Activated CD4-positive, alpha-beta T cell treated with anti-CD3 and anti-CD28 coated beads for 36 hours (primary cell): ENCODE results near the gene LSAMP. TPM values are rescaled to one million over a fixed set of nuclear protein-coding genes. Genes with fewer than 3 reads are reported as not detected.

Experiments
- ATAC-seq: fragments of 200-7000 bp; cut with Tn5 transposase; one replicate; pipeline ENCODE4 v1.10.0; 2021; ENCODE audit warnings: mild to moderate bottlenecking, moderate library complexity
- CTCF ChIA-PET: fragments of 350-600 bp; sonication (Branson Sonifier 250); formaldehyde crosslinking; loops from one replicate; lab custom pipeline; 2021; ENCODE audit warnings: antibody characterized with exemption; lab: Charles Lee
- POLR2A ChIA-PET: fragments of 350-600 bp; sonication (Branson Sonifier 250); formaldehyde crosslinking; loops from one replicate; lab custom pipeline; 2021; ENCODE audit warnings: antibody characterized with exemption, inconsistent platforms; lab: Charles Lee
- DNase-seq: peaks from one replicate; pipeline ENCODE4 v3.0.0-alpha.2; 2020
- H3K27ac Mint-ChIP-seq: one replicate; pipeline ENCODE4 v1.8.0; 2021; ENCODE audit warnings: mixed read lengths
- H3K27me3 Mint-ChIP-seq: one replicate; pipeline ENCODE4 v1.8.0; 2021; ENCODE audit warnings: mixed read lengths
- H3K36me3 Mint-ChIP-seq: one replicate; pipeline ENCODE4 v1.8.0; 2021; ENCODE audit warnings: low read depth, mixed read lengths
- H3K4me1 Mint-ChIP-seq: one replicate; pipeline ENCODE4 v1.8.0; 2021; ENCODE audit warnings: mixed read lengths
- H3K4me3 Mint-ChIP-seq: one replicate; pipeline ENCODE4 v1.8.0; 2021; ENCODE audit warnings: mild to moderate bottlenecking, moderate library complexity, mixed read lengths
- H3K9me3 Mint-ChIP-seq: one replicate; pipeline ENCODE4 v1.8.0; 2021; ENCODE audit warnings: low read depth, mixed read lengths
- intact Hi-C, 2 experiments: fragments of 100-400 bp; cut with DNase I in 1 of 2; cut with micrococcal nuclease in 1 of 2; formaldehyde crosslinking; loops; one replicate each; pipeline versions ENCODE4 v1.14.2 to v1.15.1; 2022 to 2024; cut with DNase I, micrococcal nuclease
- total RNA-seq, 2 experiments: library from RNA; stranded (reverse); gene quantifications; one replicate each; pipeline ENCODE4 v1.2.3, GENCODE V29; 2021

Gene LSAMP
- total RNA-seq, 2 experiments from 2014 or later, result not detected

DNA sequence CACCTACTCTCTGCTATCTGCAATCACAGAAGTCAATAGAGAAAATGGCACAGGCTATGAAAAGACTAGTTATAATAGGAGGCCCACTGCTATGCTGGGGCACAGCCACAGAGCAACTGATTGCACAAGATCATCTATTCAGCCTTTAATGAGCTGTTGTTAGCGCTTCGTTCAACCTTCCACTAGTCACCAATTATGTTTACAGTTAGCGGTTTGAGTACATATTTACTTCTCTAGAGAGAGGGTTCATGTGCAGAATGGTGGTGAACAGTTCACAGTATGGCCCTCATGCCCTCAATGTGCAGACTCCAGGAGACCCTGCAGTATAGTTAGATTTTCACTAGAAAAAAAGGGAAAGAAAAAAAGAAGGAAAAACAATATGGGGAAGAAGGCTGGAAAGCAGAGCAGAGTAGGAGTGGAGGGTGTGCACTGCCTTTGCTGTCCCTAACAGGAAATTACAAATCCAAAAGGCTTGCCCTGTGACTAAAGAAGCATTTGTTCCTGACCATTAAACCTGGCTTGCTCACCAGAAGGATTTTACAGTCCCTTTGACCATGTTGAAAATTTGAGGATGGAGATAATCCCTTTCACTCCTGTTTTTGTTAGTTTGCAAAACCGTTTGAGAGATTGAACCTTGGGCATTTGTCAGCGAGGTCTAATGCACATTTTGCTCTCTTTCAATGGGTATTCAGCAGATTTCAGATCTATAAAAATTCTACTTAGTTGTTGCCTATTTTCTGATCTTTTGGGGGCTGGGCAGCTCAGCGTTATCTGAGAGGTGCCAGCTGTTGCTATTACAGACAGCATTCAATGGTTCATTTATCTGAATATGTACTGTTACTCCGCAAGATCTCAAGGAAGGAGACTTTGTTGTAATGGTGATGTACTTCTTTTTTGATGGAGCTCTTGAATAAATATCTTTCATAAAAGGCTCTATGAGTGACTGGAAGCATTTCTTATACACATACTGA lies 296.1 kb downstream of the LSAMP start:
- no peak for ATAC-seq
- intact Hi-C loops, result no loop called here
- H3K27ac Mint-ChIP-seq, result no peak overlapping the region
- no peaks in the 10 kb centered on the region for H3K4me1 Mint-ChIP-seq
- ChIA-PET CTCF (no interaction called here), POLR2A (no interaction called here)
- H3K9me3 Mint-ChIP-seq, result peaks cover 7% of the 10 kb centered on the region
- no peak overlapping the region for H3K4me3 Mint-ChIP-seq
- DNase-seq, result no peak
- no peaks in the 10 kb centered on the region for H3K36me3 Mint-ChIP-seq
- no peaks in the 10 kb centered on the region for H3K27me3 Mint-ChIP-seq

DNA sequence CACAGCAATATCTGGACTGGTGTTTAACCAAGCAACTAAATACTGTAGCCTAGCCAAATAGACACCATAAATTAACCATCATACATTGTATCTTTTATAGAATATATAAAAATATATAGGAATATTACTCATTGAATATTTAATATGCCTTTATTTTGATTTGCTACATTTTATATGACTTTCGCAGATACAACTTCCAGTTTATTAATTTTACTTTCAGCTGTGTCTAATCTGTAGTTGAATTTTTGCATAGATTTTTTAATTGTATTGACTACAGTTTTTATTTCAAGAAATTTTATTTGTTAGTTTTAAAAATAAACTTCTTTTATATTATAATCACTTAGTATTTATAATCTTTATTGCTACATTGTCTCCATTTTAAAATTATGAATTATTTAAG lies 299.7 kb downstream of the LSAMP start:
- POLR2A ChIA-PET, result no interaction called here

DNA sequence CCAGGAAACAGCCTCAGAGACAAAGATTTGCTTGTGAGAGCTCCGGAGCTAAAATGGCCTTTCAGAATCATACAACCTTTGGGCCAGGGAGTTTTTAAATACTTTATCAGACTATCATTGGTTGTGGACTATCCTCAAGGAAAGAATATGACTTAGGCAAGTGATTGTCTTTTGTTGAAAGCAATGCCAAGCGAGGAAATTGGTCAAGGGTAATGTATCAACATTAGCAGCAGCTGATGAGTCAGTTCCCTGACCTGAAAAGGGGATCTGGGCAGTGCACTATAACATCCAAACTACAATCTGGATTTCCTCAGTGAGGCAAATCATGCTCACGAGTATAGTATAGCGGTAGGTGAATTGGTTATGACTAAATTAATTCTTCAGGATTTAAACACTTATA lies 303.6 kb downstream of the LSAMP start:
- Mint-ChIP-seq H3K4me3 (no peak overlapping the region), H3K27ac (no peak overlapping the region), H3K36me3 (no peaks in the 10 kb centered on the region), H3K9me3 (peaks cover 7% of the 10 kb centered on the region), H3K27me3 (no peaks in the 10 kb centered on the region), H3K4me1 (no peaks in the 10 kb centered on the region)
- CTCF ChIA-PET, result no interaction called here
- intact Hi-C loops, result loop anchor here in 1 of 2 experiments (2.0 kb wide), 1 partner anchor 617 kb away; no protein-coding TSS in a partner anchor
- ATAC-seq, result no peak
- DNase-seq, result no peak
- POLR2A ChIA-PET, result no interaction called here

More for the DNA sequence above, 299.7 kb downstream of the LSAMP start:
- no peak overlapping the region for H3K4me3 Mint-ChIP-seq
- no peak overlapping the region for H3K27ac Mint-ChIP-seq
- CTCF ChIA-PET, result no interaction called here
- intact Hi-C loops, result no loop called here
- DNase-seq (no peak), ATAC-seq (no peak)
- no peaks in the 10 kb centered on the region for H3K27me3 Mint-ChIP-seq
- H3K36me3 Mint-ChIP-seq, result no peaks in the 10 kb centered on the region
- peaks cover 7% of the 10 kb centered on the region for H3K9me3 Mint-ChIP-seq
- H3K4me1 Mint-ChIP-seq, result no peaks in the 10 kb centered on the region

DNA sequence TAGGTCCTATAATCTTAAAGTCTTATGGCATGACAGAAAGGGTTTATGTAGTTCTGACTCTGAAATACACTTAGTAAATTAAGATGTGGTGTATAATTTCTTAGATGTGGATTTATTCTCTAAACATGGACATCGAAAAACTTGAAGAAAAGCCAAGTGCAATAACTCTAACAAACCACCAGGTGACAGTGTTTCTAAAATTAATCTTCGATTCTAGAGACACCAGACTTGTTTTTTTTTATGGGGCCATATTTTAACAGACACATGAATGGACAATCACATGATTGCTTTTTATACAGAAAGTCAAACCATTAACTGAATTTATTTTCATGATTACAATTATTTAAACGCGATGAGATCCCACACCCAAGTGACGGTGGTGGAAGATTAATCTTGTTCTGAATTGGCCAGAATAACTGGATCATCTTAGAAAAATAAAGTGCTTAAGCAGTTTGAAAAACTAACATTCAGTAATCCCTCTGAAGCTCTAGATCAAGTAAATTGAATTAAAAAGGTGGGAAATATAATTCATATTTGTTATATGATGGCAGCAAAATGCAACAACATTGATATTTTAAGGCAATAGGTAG lies 305.1 kb downstream of the LSAMP start:
- intact Hi-C loops, result loop anchor here (1.0 to 2.0 kb wide), 2 partner anchors 618 to 619 kb away; no protein-coding TSS in a partner anchor
- H3K36me3 Mint-ChIP-seq, result no peaks in the 10 kb centered on the region
- no peaks in the 10 kb centered on the region for H3K9me3 Mint-ChIP-seq
- no peak overlapping the region for H3K4me3 Mint-ChIP-seq
- POLR2A ChIA-PET, result no interaction called here
- DNase-seq (no peak), ATAC-seq (no peak)
- CTCF ChIA-PET, result no interaction called here
- no peaks in the 10 kb centered on the region for H3K4me1 Mint-ChIP-seq
- H3K27ac Mint-ChIP-seq, result no peak overlapping the region
- H3K27me3 Mint-ChIP-seq, result no peaks in the 10 kb centered on the region

DNA sequence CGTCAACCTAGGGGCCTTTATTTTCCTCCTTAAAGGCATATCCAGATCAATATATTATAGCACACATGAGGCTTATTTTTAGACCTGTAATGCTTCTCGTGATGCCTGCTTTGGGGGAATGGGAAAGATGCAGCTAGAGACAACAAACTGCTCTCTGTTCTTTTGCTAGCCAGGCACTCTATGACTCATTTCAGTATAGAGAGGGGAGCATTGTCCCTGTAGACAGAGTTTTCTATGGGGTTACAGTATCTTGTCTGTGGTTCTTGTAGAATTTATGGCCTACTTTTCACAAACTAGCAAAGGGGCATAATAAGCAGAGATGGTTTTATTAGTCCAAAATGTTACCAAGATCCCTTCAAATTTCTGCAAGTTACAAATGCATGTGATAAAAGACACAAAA lies 305.6 kb downstream of the LSAMP start:
- ATAC-seq (no peak), DNase-seq (no peak)
- POLR2A ChIA-PET, result no interaction called here
- H3K36me3 Mint-ChIP-seq, result no peaks in the 10 kb centered on the region
- H3K4me3 Mint-ChIP-seq, result no peak overlapping the region
- CTCF ChIA-PET, result interaction anchor here (0.8 kb wide), 1 partner anchor 10 kb away, joined by 3 read pairs; no protein-coding TSS in a partner anchor
- no peak overlapping the region for H3K27ac Mint-ChIP-seq
- H3K9me3 Mint-ChIP-seq, result no peaks in the 10 kb centered on the region
- H3K27me3 Mint-ChIP-seq, result no peaks in the 10 kb centered on the region
- intact Hi-C loops, result loop anchor here (1.0 to 2.0 kb wide), 2 partner anchors 619 kb away; no protein-coding TSS in a partner anchor
- H3K4me1 Mint-ChIP-seq, result no peaks in the 10 kb centered on the region

DNA sequence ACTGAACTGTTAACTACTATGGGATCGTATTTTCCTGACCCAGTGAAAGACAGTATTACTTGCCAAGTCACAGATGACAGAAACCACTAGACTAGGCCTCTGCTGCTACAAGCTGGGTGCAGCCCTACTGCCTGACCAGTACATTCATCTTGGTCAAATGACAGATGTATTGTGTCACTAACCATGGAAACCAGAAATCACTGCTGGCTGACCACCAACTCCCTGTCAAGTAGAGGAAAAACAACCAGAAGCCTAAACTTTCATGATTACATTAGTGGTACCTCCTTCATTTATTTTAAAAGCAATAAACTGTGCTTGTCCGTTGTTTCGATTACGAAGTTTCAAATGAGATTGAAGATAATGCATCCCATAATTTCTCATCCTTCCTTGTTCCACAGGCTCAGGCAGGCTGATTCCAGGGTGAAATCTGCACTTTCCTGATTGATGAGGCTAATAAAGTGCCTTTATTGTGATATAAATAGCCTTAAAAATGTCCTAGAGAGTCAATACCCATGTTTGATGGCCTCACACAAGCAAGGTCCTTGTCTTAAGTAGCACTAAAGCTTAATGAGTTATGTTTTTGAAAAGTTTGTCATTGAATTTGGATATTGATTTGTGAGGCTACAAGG lies 309.7 kb downstream of the LSAMP start:
- H3K27ac Mint-ChIP-seq, result no peak overlapping the region
- no peaks in the 10 kb centered on the region for H3K9me3 Mint-ChIP-seq
- no peaks in the 10 kb centered on the region for H3K4me1 Mint-ChIP-seq
- H3K4me3 Mint-ChIP-seq, result no peak overlapping the region
- DNase-seq, result no peak
- H3K27me3 Mint-ChIP-seq, result no peaks in the 10 kb centered on the region
- POLR2A ChIA-PET, result interaction anchor here (1.1 kb wide), 1 partner anchor 246 kb away, joined by 3 read pairs; no protein-coding TSS in a partner anchor
- CTCF ChIA-PET, result interaction anchor here (0.9 kb wide), 1 partner anchor 65 kb away, joined by 3 read pairs; no protein-coding TSS in a partner anchor
- no peaks in the 10 kb centered on the region for H3K36me3 Mint-ChIP-seq
- intact Hi-C loops, result no loop called here
- no peak for ATAC-seq

DNA sequence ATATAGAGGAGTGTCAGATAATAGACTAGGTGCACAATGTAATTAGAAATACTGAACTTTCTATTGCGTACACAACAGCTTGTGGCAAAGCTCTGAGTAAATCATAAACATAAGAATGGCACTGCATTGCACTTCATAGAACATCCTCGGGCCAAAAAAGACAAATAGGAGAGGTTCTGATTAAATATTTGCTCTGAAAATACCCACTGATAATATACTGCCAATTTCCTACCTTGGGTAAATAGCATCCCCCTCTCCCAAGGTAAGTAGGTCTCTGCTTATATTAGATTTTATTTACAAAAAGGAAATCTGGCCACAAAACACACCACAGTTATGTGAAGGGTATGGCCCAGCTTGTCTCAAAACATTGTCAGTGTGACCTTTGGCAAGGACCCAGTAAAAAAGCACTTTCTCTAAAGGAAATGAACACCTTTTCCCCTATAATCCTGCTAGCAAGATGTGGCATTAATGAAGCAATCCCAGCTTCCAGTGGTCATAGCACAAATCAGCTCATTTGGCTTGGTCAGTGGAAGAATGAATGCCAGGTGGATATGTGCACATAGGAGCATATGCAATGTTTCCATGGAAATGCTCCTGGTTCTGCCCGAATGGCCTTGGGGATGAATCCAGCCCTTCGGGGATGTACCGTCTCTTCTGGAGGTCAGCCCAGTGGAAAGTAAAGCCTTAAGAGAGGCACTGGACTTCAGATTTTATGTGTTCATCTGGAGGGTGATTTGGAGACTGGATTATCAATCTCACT lies 315.9 kb downstream of the LSAMP start:
- intact Hi-C loops, result no loop called here
- H3K4me3 Mint-ChIP-seq, result no peak overlapping the region
- no peaks in the 10 kb centered on the region for H3K4me1 Mint-ChIP-seq
- DNase-seq (no peak), ATAC-seq (no peak)
- H3K36me3 Mint-ChIP-seq, result no peaks in the 10 kb centered on the region
- CTCF ChIA-PET, result interaction anchor here (1.2 kb wide), 1 partner anchor 10 kb away, joined by 3 read pairs; no protein-coding TSS in a partner anchor
- H3K27me3 Mint-ChIP-seq, result no peaks in the 10 kb centered on the region
- POLR2A ChIA-PET, result no interaction called here
- H3K9me3 Mint-ChIP-seq, result no peaks in the 10 kb centered on the region
- H3K27ac Mint-ChIP-seq, result no peak overlapping the region

DNA sequence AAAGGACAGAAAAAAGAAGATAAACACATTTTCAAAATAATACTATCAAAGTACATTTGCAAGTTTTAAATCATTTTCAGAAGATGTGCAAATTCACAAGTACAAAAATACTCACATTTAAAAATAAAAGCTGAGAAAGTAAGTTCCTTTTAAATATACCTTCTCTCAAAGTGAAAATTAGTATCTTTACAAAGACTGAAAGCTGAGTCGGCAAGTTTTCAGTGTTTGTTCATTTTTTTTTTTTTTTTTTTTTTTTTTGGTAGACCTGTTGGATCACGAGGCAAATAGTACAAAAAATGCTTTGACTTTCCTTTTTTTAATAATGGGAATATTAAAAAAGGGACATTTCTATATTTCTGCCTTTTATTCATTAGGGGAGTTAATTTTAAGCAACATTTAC lies 317.8 kb downstream of the LSAMP start:
- intact Hi-C loops, result no loop called here

DNA sequence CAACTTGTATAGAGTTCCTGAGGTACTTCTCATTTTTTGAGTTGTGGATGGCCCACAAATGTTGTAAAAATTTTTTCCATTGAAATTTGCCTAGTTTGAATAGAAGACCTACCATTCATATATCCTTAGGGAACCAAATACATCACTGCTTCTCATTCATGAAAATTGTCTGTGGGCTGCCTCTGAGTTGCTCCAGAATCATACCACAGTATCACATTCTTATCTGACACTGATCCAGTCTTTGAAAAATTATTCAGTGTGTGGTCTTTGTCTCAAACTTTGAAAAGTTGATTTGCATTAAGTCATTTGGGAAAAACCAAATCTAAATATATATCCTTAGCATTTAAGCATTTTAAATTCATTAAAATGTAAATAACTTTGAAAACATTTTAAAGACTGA lies 321.1 kb downstream of the LSAMP start:
- Mint-ChIP-seq H3K36me3 (no peaks in the 10 kb centered on the region), H3K27ac (no peak overlapping the region), H3K9me3 (no peaks in the 10 kb centered on the region), H3K4me1 (no peaks in the 10 kb centered on the region), H3K4me3 (no peak overlapping the region), H3K27me3 (no peaks in the 10 kb centered on the region)
- intact Hi-C loops, result no loop called here
- DNase-seq, result no peak
- ChIA-PET CTCF (no interaction called here), POLR2A (no interaction called here)
- ATAC-seq, result no peak

More for the DNA sequence above, 317.8 kb downstream of the LSAMP start:
- no peak overlapping the region for H3K4me3 Mint-ChIP-seq
- ChIA-PET CTCF (no interaction called here), POLR2A (no interaction called here)
- no peaks in the 10 kb centered on the region for H3K9me3 Mint-ChIP-seq
- H3K4me1 Mint-ChIP-seq, result no peaks in the 10 kb centered on the region
- H3K36me3 Mint-ChIP-seq, result no peaks in the 10 kb centered on the region
- H3K27me3 Mint-ChIP-seq, result no peaks in the 10 kb centered on the region
- H3K27ac Mint-ChIP-seq, result no peak overlapping the region
- ATAC-seq (no peak), DNase-seq (no peak)

DNA sequence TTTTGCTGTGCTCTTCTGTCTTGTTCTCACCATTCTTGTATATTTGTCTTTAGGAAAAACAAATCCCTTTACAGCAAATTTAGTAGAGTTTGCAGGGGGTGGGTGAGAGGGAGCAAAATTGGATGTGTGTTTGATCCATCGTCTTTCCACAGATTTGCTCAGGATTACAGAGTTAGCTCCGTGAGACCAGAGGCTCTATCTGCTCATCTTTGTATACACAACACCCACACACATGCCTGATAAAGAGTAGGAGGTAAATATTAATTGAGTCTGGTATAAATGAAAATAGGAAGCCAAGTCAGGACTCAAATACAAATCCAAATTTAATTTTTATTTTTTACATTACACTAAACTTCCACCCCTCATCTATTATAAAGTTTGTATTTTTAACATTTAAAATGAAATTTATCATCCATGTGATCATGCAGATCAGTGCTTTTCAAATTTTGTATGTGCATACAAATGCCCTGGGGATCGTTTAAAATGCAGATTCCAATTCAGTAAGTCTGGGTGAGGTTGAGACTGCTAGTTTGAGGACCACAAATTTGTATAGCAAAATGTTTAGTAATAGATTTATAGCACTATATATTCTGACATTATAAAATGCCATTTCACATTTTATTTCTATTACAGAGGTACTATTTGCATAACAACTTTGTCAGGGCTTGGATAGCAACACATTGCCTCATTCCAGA lies 326.7 kb downstream of the LSAMP start:
- ChIA-PET POLR2A (no interaction called here), CTCF (no interaction called here)
- ATAC-seq (no peak), DNase-seq (no peak)
- Mint-ChIP-seq H3K36me3 (no peaks in the 10 kb centered on the region), H3K27me3 (no peaks in the 10 kb centered on the region), H3K27ac (no peak overlapping the region), H3K4me1 (no peaks in the 10 kb centered on the region), H3K4me3 (no peak overlapping the region), H3K9me3 (no peaks in the 10 kb centered on the region)
- intact Hi-C loops, result no loop called here
